ENCODE data around the gene MYRFL. TPM values are rescaled to one million over a fixed set of nuclear protein-coding genes. Genes with fewer than 3 reads are reported as not detected.

MYRFL gene
- total RNA-seq, 1 donor from 2014 or later, result 0.43 TPM

GRCh38 chr12:69949311-69950002 is 124.4 kb downstream of the MYRFL start:
- H3K9me3 Mint-ChIP-seq, result peaks cover 3% of the 10 kb centered on the region
- H3K27me3 Mint-ChIP-seq, result no peaks in the 10 kb centered on the region
- no peak overlapping the region for H3K27ac Mint-ChIP-seq
- H3K4me1 Mint-ChIP-seq (ENCODE audit: unreplicated experiment), result peaks cover 18% of the 10 kb centered on the region
- H3K36me3 Mint-ChIP-seq, result no peaks in the 10 kb centered on the region
- no peak overlapping the region for H3K4me3 Mint-ChIP-seq
- no peak for DNase-seq (ENCODE audit: extremely low spot score, unreplicated experiment)
- TF ChIP-seq, protein P1, sequence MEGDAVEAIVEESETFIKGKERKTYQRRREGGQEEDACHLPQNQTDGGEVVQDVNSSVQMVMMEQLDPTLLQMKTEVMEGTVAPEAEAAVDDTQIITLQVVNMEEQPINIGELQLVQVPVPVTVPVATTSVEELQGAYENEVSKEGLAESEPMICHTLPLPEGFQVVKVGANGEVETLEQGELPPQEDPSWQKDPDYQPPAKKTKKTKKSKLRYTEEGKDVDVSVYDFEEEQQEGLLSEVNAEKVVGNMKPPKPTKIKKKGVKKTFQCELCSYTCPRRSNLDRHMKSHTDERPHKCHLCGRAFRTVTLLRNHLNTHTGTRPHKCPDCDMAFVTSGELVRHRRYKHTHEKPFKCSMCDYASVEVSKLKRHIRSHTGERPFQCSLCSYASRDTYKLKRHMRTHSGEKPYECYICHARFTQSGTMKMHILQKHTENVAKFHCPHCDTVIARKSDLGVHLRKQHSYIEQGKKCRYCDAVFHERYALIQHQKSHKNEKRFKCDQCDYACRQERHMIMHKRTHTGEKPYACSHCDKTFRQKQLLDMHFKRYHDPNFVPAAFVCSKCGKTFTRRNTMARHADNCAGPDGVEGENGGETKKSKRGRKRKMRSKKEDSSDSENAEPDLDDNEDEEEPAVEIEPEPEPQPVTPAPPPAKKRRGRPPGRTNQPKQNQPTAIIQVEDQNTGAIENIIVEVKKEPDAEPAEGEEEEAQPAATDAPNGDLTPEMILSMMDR (conservative IDR thresholded peaks at IDR 0.05), result no peak

- H3K9me3 Mint-ChIP-seq, result no peaks in the 10 kb centered on the region
- H3K4me3 Mint-ChIP-seq, result no peak overlapping the region
- no peak for DNase-seq (ENCODE audit: extremely low spot score, unreplicated experiment)
- no peak overlapping the region for H3K27ac Mint-ChIP-seq
- no peaks in the 10 kb centered on the region for H3K36me3 Mint-ChIP-seq
- no peaks in the 10 kb centered on the region for H3K27me3 Mint-ChIP-seq
- TF ChIP-seq, protein P1 (conservative IDR thresholded peaks at IDR 0.05), result no peak
- peaks cover 18% of the 10 kb centered on the region for H3K4me1 Mint-ChIP-seq (ENCODE audit: unreplicated experiment)
Observed at GRCh38 chr12:69951108-69951507, 126.1 kb downstream of the MYRFL start.

GRCh38 chr12:69952890-69953289 is 127.9 kb downstream of the MYRFL start:
- Mint-ChIP-seq H3K9me3 (no peaks in the 10 kb centered on the region), H3K27ac (no peak overlapping the region), H3K4me3 (no peak overlapping the region), H3K4me1 (ENCODE audit: unreplicated experiment) (peaks cover 16% of the 10 kb centered on the region), H3K36me3 (no peaks in the 10 kb centered on the region), H3K27me3 (no peaks in the 10 kb centered on the region)
- TF ChIP-seq, protein P1 (conservative IDR thresholded peaks at IDR 0.05), result no peak
- no peak for DNase-seq (ENCODE audit: extremely low spot score, unreplicated experiment)

DNA sequence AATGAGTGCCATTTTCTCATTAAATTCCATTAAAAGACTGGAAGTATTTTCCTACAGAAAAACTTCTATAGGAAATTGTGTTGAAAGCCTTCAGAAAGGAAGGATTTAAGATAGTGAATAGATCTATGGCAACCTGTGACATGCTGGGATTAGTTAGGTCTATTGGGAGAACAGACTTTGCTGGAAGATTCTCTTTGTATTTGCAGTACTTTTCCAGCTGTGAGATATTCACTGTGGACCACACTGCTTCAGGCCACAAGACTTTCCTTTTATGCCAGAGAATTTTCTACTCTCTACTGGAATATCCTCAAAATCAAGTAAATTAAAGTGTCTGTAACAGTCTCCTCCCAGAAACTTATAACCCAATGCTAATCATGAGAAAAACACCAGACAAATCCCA is 136.2 kb downstream of the MYRFL start:
- Mint-ChIP-seq H3K4me1 (ENCODE audit: unreplicated experiment) (no peaks in the 10 kb centered on the region), H3K4me3 (no peak overlapping the region), H3K27me3 (no peaks in the 10 kb centered on the region), H3K36me3 (no peaks in the 10 kb centered on the region), H3K27ac (no peak overlapping the region), H3K9me3 (no peaks in the 10 kb centered on the region)
- no peak for DNase-seq (ENCODE audit: extremely low spot score, unreplicated experiment)
- TF ChIP-seq, protein P1 (conservative IDR thresholded peaks at IDR 0.05), result no peak

- no peak for DNase-seq (ENCODE audit: extremely low spot score, unreplicated experiment)
- no peaks in the 10 kb centered on the region for H3K9me3 Mint-ChIP-seq
- H3K4me1 Mint-ChIP-seq (ENCODE audit: unreplicated experiment), result no peaks in the 10 kb centered on the region
- H3K27me3 Mint-ChIP-seq, result no peaks in the 10 kb centered on the region
- TF ChIP-seq, protein P1 (conservative IDR thresholded peaks at IDR 0.05), result no peak
- H3K36me3 Mint-ChIP-seq, result no peaks in the 10 kb centered on the region
- H3K4me3 Mint-ChIP-seq, result no peak overlapping the region
- H3K27ac Mint-ChIP-seq, result peak overlapping the region; percentile 74
Observed at GRCh38 chr12:69966409-69966808, 141.4 kb downstream of the MYRFL start.

Data from type B pancreatic cell (in vitro differentiated cells).